Ishikawa (cell line): ENCODE data around the gene TRIM44.

Source experiments
- CEBPB ChIP-seq: IDR thresholded peaks from 2 replicates; pipeline ENCODE4 v1.6.1; 2012
- EGR1 ChIP-seq: IDR thresholded peaks from 2 replicates; pipeline ENCODE4 v1.6.1; 2012
- EP300 ChIP-seq: IDR thresholded peaks from 2 replicates; pipeline ENCODE4 v1.6.1; 2012; ENCODE audit warnings: borderline replicate concordance
- FOXM1 ChIP-seq: IDR thresholded peaks from 2 replicates; pipeline ENCODE4 v1.6.1; 2012; ENCODE audit warnings: low read depth, borderline replicate concordance
- MAX ChIP-seq: IDR thresholded peaks from 2 replicates; pipeline ENCODE4 v1.6.1; 2012
- NFIC ChIP-seq: IDR thresholded peaks from 2 replicates; pipeline ENCODE4 v1.6.1; 2012
- RAD21 ChIP-seq: IDR thresholded peaks from 2 replicates; pipeline ENCODE4 v1.6.1; 2012; ENCODE audit warnings: low read depth
- REST ChIP-seq: IDR thresholded peaks from 2 replicates; pipeline ENCODE4 v1.6.1; 2012; ENCODE audit warnings: low read depth, mild to moderate bottlenecking
- TAF1 ChIP-seq: IDR thresholded peaks from 2 replicates; pipeline ENCODE4 v1.6.1; 2012; ENCODE audit warnings: low read depth, mild to moderate bottlenecking
- YY1 ChIP-seq: IDR thresholded peaks from 2 replicates; pipeline ENCODE4 v1.6.1; 2012; ENCODE audit warnings: low read depth
- ZBTB7A ChIP-seq: IDR thresholded peaks from 2 replicates; pipeline ENCODE4 v1.6.1; 2012; ENCODE audit warnings: low read depth
- TF ChIP-seq, protein P1 (sequence below): IDR thresholded peaks from 2 replicates; pipeline ENCODE4 v1.6.1; 2012

- TF ChIP-seq MAX (no peak), EP300 (no peak), REST (no peak), CEBPB (no peak), FOXM1 (no peak), RAD21 (no peak), TAF1 (no peak), EGR1 (no peak), NFIC (no peak), ZBTB7A (no peak), YY1 (no peak)
- TF ChIP-seq, protein P1, sequence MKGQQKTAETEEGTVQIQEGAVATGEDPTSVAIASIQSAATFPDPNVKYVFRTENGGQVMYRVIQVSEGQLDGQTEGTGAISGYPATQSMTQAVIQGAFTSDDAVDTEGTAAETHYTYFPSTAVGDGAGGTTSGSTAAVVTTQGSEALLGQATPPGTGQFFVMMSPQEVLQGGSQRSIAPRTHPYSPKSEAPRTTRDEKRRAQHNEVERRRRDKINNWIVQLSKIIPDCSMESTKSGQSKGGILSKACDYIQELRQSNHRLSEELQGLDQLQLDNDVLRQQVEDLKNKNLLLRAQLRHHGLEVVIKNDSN = no peak
These were observed 6.7 kb upstream of the TRIM44 start for GRCh38 chr11:35655856-35656255.
